ENCODE measurements around the gene MYOT.

- TF ChIP-seq POLR2A (IDR thresholded peaks at IDR 0.05) (no peak), CTCF (IDR thresholded peaks at IDR 0.05) (no peak), POLR2AphosphoS5 (IDR thresholded peaks at IDR 0.05) (no peak), EP300 (IDR thresholded peaks at IDR 0.05) (no peak)
Measured at GRCh38 chr5:137845472-137845871, 22.2 kb upstream of the MYOT start.
